NK-92 treated with Interleukin-12 subunit alpha and Interleukin-12 subunit beta, amount 100 ng/mL, for 24 hours (cell line): Measurements from ENCODE around the gene SH3BP2.

Experiments
- DNase-seq: peaks from one replicate; lab custom pipeline; 2025; lab: John Stamatoyannopoulos, UW

SH3BP2 gene

DNA sequence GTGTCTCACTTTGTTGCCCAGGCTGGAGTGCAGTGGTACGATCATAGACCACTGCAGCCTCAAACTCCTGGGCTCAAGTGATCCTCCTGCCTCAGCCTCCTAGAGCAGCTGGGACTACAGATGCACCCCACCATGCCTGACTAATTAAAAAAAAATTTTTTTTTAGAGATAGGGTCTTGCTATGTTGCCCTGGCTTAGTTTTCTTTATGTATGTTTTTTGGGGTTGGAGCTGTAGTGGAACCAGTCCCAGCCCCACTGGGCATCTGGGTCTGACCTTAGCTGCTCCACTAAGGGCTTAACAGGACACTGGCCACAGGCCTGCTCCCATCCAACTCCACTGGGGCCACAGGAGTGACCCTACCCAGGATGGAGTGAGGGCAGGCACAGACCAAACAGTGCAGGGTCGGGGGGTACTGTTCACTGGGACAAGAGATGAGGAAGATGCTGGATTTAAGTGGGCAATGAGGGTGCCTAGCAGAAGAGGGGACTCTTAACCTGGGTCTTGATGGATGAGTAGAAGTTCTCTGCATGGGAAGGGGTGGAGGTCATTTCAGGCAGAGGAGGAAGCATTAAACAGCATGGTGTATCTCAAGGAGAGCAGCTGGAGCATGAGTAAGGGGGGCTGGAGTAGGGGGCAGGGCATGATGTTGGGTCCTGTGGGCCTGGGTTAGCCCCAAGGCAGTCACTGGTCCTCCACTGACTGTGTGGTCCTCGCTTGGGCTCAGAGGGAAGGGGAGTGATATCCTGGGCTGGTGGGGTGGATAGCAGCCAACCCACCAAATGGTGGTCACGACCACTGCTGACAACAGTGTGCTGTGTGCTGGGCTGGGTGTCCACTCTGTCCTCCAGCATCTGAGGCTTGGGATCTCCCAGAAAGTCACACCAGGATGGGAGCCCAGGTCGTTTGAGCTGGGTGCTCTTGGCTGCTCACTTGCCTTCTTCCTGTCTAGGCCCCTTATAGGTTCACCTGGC lies 26.6 kb downstream of the SH3BP2 start:
- DNase-seq, result no peak

DNA sequence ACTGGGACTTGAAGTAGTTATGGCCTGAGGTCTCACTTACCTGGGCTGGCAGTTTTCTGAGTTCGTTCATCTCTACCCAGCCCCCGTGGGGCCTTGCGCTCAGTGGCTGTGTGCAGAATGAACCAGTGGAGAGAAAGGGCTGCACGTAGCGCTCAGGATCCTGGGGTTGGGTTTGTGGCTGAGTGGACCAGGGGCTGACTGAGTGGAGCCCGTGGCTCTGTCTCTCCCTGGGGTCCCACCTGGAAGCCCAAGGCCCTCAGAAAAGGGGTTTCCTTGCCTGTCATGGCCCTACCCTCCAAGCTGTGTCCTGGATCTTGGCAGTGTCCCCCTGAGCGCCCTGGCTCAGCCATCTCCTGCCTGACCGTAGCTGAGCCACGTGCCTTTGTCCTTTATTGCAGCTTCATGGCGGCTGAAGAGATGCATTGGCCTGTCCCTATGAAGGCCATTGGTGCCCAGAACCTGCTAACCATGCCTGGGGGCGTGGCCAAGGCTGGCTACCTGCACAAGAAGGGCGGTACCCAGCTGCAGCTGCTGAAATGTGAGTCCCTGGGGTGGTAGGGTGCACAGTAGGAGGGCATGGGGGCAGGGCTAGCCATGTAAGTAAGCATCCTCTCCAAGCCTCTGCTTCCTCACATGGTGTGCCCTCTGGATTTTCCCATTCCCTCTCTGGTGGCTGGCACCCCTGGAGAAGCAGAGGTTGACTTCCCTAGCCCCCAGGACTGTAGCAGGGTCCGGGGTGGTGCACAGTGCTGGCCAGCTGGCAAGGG lies 27.5 kb downstream of the SH3BP2 start:
- no peak for DNase-seq

DNA sequence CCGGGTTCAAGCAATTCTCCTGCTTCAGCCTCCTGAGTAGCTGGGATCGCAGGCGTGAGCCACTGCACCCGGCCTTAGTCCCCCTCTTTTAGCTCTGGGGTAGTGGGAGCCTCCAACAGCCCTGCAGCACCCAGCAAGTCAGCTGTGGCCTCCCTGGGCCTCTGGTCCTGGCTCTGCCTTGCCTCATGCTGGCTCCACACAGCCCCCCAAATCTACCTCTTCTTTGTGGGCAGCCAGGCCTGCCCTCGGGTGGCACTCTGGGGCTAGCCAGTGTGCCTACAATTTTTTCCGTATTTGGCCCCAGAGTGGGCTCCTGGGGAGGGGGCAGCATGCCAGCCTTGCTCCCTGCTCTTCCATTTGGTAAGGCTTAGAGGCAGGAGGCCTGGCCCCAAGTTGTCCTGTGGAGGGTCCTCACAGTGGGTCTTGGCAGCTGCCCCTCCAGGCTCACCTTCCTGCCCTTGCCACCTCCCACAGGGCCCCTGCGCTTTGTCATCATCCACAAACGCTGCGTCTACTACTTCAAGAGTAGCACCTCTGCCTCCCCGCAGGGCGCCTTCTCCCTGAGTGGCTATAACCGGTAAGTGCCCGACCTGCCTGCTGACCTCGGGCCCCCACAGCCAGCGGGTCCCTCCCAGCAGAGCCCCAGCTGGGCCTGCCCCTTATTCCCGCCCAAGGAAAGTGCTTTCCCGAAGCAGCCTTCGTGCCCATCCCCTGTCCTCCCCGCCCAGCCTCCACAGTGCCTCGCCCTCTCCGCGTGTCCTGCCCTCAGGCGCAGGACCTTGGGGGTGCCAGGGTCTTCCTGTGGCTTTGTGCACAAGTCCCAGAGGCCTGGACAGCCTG lies 29.8 kb downstream of the SH3BP2 start:
- no peak for DNase-seq

DNA sequence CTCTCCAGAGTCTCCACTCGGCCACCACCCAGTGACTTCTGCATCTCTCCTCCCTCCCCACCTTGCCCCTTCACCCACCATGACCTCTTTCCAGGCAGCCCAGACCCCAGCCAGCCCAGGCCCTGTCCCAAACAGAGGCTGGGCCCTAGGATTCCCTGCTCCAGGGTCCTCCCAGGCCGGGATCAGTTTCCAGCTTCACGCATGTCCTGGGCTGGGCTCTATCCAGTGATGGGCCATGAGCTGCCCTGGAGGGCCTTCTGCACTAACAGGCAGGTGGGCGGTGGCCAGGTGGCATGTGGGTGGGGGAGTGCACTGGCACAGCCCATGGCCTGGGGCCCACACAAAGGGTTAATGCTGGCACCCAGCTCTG lies 30.4 kb downstream of the SH3BP2 start:
- no peak for DNase-seq

DNA sequence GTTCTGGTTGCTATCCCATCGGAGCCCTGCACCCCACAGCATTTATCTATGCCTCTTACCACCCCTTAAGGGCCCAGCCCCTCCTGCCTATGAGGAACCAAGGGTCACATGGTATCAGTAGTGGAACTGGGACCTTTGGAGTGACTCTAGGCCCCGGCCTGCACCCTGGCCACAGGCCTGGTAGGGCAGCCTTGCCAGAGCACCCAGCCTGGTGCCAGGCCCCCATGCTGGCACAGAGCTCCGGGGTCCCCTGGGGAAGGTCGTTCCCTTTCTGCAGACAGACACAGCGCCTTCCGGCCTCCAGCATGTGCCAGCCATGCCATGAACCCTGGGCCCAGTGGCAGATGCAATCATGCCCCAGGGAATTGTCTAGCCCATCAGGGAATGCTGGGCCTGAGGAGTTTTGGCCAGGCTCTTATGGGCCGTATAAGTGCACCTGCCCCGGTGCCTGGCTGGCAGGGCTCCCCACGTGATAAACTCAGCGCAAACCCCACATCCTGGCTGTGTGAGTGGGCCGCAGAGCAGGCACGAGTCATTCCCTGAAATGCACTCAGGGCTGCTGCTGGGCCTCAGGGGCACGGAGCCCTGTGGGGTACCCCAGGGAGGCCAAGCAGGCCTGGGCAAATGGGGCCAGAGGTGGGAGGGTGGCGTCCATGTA lies 30.9 kb downstream of the SH3BP2 start:
- no peak for DNase-seq

DNA sequence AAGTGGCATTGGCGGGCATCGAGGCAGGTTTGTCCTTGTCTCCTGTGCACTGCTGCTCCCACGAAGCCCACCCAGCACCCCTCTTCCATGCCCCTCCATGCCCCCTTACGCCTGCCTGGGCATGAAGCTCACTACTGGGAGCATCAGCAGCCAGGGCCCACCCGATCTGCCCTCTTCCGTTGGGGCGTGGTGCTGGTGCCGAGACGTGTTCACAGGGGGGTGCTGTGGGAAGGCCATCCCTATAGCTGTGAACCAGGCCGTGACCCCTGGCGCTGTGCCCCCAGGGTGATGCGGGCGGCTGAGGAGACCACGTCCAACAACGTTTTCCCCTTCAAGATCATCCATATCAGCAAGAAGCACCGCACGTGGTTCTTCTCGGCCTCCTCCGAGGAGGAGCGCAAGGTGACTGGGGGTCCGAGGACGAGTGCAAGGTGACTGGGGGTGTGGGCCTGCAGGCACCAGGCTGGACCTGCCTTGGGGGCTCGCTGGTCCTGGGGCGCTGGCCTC lies 31.5 kb downstream of the SH3BP2 start:
- no peak for DNase-seq

GRCh38 chr4:2824836-2825381 lies 32.0 kb downstream of the SH3BP2 start:
- DNase-seq, result no peak

- no peak for DNase-seq
Measured at GRCh38 chr4:2825740-2826139, 32.9 kb downstream of the SH3BP2 start.

DNA sequence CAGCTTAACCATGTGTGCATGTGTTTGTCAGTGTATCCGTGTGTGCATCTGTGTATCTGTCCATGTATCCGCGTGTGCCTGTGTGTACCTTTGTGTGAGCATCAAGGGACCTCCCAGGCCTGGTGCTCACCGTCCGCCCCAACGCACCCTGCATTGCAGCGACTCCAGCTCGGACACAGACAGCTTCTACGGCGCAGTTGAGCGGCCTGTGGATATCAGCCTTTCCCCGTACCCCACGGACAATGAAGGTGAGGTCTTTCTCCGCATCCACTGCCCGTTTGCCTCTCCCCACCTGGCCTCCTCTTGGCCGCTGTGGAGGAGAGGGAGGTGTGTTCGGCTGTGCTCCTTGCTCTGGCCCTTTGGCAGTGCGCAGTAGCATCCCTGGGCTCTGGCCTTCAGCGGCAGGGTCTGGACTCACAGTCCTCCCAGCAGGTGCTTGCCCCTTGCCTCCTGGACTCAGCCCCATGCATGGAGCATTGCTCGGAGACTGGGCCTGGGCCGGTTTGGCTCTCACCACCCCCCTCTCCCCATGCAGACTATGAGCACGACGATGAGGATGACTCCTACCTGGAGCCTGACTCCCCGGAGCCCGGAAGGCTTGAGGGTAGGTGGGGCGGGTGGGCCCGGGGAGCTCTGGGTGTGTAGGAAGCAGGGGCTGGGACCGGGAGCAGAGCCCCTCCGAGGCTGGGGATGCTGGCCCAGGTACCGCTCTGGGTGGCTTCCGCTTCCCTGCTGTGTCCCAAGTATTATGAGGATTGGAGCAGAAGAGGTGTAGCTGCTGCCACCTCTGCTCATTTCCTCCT lies 34.4 kb downstream of the SH3BP2 start:
- no peak for DNase-seq

DNA sequence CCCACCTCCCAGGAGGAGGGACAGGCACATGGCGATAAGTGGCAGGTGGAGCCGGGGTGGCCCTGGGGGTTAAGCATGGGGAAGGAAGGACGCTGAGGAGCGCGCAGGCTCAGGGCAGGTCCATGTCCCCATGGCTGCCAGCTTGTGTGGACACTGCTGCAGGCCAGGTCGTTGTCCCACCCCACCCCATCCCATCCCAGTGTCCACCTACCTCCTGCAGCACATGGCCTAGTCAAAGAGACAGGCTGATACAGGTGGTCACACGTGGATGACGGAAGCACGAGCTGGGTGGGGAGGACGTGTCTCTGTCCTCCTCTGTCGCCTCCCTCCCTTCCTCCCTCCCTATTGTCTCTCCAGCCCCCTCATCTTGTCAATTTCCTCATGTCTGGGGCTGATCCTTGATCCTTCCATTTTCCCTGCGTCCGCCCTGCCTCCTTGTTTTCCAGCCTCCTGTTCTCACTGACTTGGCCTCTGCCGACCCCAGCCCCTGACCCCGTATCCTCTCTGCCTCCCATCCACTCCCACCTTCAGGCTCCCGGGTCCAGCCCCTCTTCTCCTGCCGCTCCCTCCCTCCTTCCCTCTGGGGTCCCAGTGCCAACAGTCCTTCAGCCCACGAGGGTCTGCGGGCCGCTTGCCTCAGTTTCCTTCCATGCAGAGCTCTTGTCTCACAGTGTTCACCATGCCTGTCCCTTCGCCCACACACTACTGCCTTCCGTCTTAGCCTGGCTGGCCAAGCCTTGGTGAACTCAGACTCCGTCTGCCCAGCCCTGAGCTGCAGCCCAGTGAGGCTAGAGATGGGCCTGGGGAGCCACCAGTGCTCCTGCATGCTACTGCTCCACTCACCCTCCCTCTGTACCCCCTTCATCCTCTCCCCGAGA lies 35.2 kb downstream of the SH3BP2 start:
- DNase-seq, result no peak

DNA sequence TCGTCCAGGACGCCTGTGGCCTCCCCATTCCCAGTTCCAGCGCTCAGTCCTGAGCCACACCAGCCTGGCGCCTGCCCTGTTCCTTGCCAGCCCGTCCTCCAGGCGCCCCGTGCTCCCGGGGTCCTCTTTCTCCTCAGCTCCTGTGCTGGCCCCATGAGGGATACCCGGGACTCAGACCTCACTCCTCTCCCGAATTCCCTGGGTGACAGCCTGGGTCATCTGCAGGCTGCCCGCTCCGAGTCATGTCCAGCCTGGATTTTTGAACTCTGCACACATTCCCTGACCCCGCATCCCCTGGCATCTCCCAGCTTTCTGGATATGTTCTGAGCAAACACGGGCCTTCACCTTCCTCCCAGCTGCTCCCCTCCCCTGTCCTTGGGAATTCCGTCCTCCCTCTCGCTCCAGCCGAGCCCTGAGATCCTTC lies 35.9 kb downstream of the SH3BP2 start:
- DNase-seq, result no peak

- DNase-seq, result no peak
Measured at GRCh38 chr4:2829321-2829932, 36.5 kb downstream of the SH3BP2 start.

- DNase-seq, result no peak
Measured at GRCh38 chr4:2829933-2830451, 37.1 kb downstream of the SH3BP2 start.

- no peak for DNase-seq
Measured at GRCh38 chr4:2830632-2831610, 38.0 kb downstream of the SH3BP2 start.

- DNase-seq, result no peak
Measured at GRCh38 chr4:2831611-2832308, 38.9 kb downstream of the SH3BP2 start.

- DNase-seq, result no peak
Measured at GRCh38 chr4:2832309-2832980, 39.6 kb downstream of the SH3BP2 start.
